IPS-NIHi7 (cell line): ENCODE measurements around the gene ITGB7.
A peak's percentile ranks its signal among the peaks of the same experiment; 100 is the strongest.
"Not testable (repeated sequence)": the region's sequence is repeated elsewhere in the genome, so short reads cannot be mapped to it uniquely, and the experiment has no call there.

ENCODE experiments used
- DNase-seq: peaks from one replicate; pipeline ENCODE4 v3.0.0; 2012; ENCODE audit warnings: mixed read lengths; ENCODE audit errors: extremely low spot score

Gene ITGB7

GRCh38 chr12:53217051-53217930, 10.2 kb upstream of the ITGB7 start:
- DNase-seq, result peak; percentile 75

GRCh38 chr12:53215497-53215896, 8.4 kb upstream of the ITGB7 start:
- no peak for DNase-seq

- no peak for DNase-seq
Measured at GRCh38 chr12:53214687-53215455, 7.8 kb upstream of the ITGB7 start.

GRCh38 chr12:53214221-53214620, 7.2 kb upstream of the ITGB7 start:
- no peak for DNase-seq

- peak; percentile 88 for DNase-seq
Measured at GRCh38 chr12:53213348-53213747, 6.3 kb upstream of the ITGB7 start.

GRCh38 chr12:53212931-53213330, 5.9 kb upstream of the ITGB7 start:
- no peak for DNase-seq

- DNase-seq, result peak; percentile 72
Measured at GRCh38 chr12:53211476-53212381, 4.7 kb upstream of the ITGB7 start.

GRCh38 chr12:53210843-53211242, 3.8 kb upstream of the ITGB7 start:
- no peak for DNase-seq

- DNase-seq, result no peak
Measured at GRCh38 chr12:53208877-53209463, 1.9 kb upstream of the ITGB7 start.

- no peak for DNase-seq
Measured at GRCh38 chr12:53208435-53208834, 1.4 kb upstream of the ITGB7 start.

- no peak for DNase-seq
Measured at GRCh38 chr12:53205747-53206419, 1.2 kb downstream of the ITGB7 start.

- DNase-seq, result no peak
Measured at GRCh38 chr12:53204351-53204750, 2.7 kb downstream of the ITGB7 start.

GRCh38 chr12:53202316-53202715, 4.7 kb downstream of the ITGB7 start:
- DNase-seq, result not testable (repeated sequence)

- no peak for DNase-seq
Measured at GRCh38 chr12:53201639-53202038, 5.4 kb downstream of the ITGB7 start.

GRCh38 chr12:53201177-53201541, 5.9 kb downstream of the ITGB7 start:
- DNase-seq, result no peak

GRCh38 chr12:53200458-53201176, 6.4 kb downstream of the ITGB7 start:
- DNase-seq, result no peak

GRCh38 chr12:53200107-53200457, 7.0 kb downstream of the ITGB7 start:
- no peak for DNase-seq

- DNase-seq, result no peak
Measured at GRCh38 chr12:53199700-53200099, 7.4 kb downstream of the ITGB7 start.

- DNase-seq, result no peak
Measured at GRCh38 chr12:53198486-53199110, 8.5 kb downstream of the ITGB7 start.
